ENCODE data around the gene KIF26B. TPM values are rescaled to one million over a fixed set of nuclear protein-coding genes. Genes with fewer than 3 reads are reported as not detected.

The KIF26B gene
- polyA plus RNA-seq, 1 of the 3 experiments (the other 2 are of a cell fraction) = 2.6 TPM

- ChIA-PET POLR2A (no interaction called here), CTCF (no interaction called here)
- no peak for TF ChIP-seq TCF12 (IDR thresholded peaks at IDR 0.05)
- TF ChIP-seq, protein P1, sequence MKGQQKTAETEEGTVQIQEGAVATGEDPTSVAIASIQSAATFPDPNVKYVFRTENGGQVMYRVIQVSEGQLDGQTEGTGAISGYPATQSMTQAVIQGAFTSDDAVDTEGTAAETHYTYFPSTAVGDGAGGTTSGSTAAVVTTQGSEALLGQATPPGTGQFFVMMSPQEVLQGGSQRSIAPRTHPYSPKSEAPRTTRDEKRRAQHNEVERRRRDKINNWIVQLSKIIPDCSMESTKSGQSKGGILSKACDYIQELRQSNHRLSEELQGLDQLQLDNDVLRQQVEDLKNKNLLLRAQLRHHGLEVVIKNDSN (IDR thresholded peaks at IDR 0.05; ENCODE audit: borderline replicate concordance, low read depth) = no peak
- TF ChIP-seq IRF3 (IDR thresholded peaks at IDR 0.05; ENCODE audit: low read depth, low read length) = no peak
- no peak for TF ChIP-seq SIN3A (IDR thresholded peaks at IDR 0.05; ENCODE audit: borderline replicate concordance, low read depth, low read length)
- TF ChIP-seq RCOR1 (IDR thresholded peaks at IDR 0.05; ENCODE audit: low read length) = no peak
- TF ChIP-seq, protein P2, sequence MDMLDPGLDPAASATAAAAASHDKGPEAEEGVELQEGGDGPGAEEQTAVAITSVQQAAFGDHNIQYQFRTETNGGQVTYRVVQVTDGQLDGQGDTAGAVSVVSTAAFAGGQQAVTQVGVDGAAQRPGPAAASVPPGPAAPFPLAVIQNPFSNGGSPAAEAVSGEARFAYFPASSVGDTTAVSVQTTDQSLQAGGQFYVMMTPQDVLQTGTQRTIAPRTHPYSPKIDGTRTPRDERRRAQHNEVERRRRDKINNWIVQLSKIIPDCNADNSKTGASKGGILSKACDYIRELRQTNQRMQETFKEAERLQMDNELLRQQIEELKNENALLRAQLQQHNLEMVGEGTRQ (IDR thresholded peaks at IDR 0.05; ENCODE audit: borderline replicate concordance, low read depth, low read length) = no peak
- no peak for TF ChIP-seq MEF2A (IDR thresholded peaks at IDR 0.05; ENCODE audit: borderline replicate concordance, low read depth)
- TF ChIP-seq CTCF (IDR thresholded peaks at IDR 0.05) = no peak
- no peak for TF ChIP-seq RFX5 (IDR thresholded peaks at IDR 0.05; ENCODE audit: low read length)
- no peak for TF ChIP-seq ELF1 (IDR thresholded peaks at IDR 0.05)
- no peak for TF ChIP-seq FOXJ3 (CRISPR knock-in tag; IDR thresholded peaks at IDR 0.05)
- TF ChIP-seq RAD21 (IDR thresholded peaks at IDR 0.05; ENCODE audit: low read length) = no peak
- no peak for TF ChIP-seq TEAD4 (IDR thresholded peaks at IDR 0.05; ENCODE audit: borderline replicate concordance, insufficient read depth)
- TF ChIP-seq YY1 (IDR thresholded peaks at IDR 0.05; ENCODE audit: low read depth) = no peak
- TF ChIP-seq EZH2phosphoT487 (IDR thresholded peaks at IDR 0.05; ENCODE audit: borderline replicate concordance, low read depth) = no peak
- no peak for TF ChIP-seq RXRA (IDR thresholded peaks at IDR 0.05; ENCODE audit: borderline replicate concordance, low read depth)
- TF ChIP-seq POLR2AphosphoS5 (IDR thresholded peaks at IDR 0.05; ENCODE audit: low read depth, low read length) = no peak
- no peak for TF ChIP-seq FOXM1 (IDR thresholded peaks at IDR 0.05; ENCODE audit: low read depth)
- TF ChIP-seq EP300 (IDR thresholded peaks at IDR 0.05; ENCODE audit: borderline replicate concordance in 1 of 2, low read depth in 1 of 2, low read length in 1 of 2) = no peak
- TF ChIP-seq MAX (IDR thresholded peaks at IDR 0.05; ENCODE audit: low read depth) = no peak
- no peaks in the 10 kb centered on the region for H3K9me3 ChIP-seq
- DNase-seq = no peak
- H3K36me3 ChIP-seq (replicated peaks in 1 of 2; ENCODE audit: control insufficient read depth in 1 of 2, insufficient read depth in 2 of 2, low read length in 1 of 2) = peaks cover 0 to 70% of the 10 kb centered on the region in 2 experiments
- no peak overlapping the region for H2AFZ ChIP-seq (ENCODE audit: low read depth)
- peak overlapping the region in 1 of 2 experiments; percentile 31; a peak in 1 of 4 replicates for H3K27ac ChIP-seq (ENCODE audit: low read depth in 2 of 2, low read length in 1 of 2)
- H3K4me2 ChIP-seq = no peak overlapping the region
- H3K4me1 ChIP-seq (ENCODE audit: control insufficient read depth in 1 of 2, insufficient read depth in 2 of 2, low read depth in 1 of 2, low read length in 1 of 2) = peaks cover 0 to 24% of the 10 kb centered on the region in 2 experiments; a peak in 2 of 4 replicates
- no peaks in the 10 kb centered on the region for H3K79me2 ChIP-seq (ENCODE audit: insufficient read depth)
- no peaks in the 10 kb centered on the region for H3K9me2 ChIP-seq
- no peaks in the 10 kb centered on the region for H4K20me1 ChIP-seq (ENCODE audit: insufficient read depth)
- no peak overlapping the region for H3K9ac ChIP-seq
- H3K27me3 ChIP-seq (ENCODE audit: insufficient read depth) = no peaks in the 10 kb centered on the region
- WGBS (ENCODE audit: low lambda C conversion rate) = 95% methylated on average over 2 of the region's 2 CpGs
- H3K4me3 ChIP-seq (ENCODE audit: low read depth in 2 of 2, low read length in 1 of 2) = no peak overlapping the region
- H3F3A ChIP-seq (replicated peaks; ENCODE audit: insufficient read depth) = no peaks in the 10 kb centered on the region
Measured at GRCh38 chr1:245416781-245417180, 262.0 kb downstream of the KIF26B start.

All from SK-N-SH (cell line).